Measurements from ENCODE around the gene GTF2B.

Gene GTF2B

DNA sequence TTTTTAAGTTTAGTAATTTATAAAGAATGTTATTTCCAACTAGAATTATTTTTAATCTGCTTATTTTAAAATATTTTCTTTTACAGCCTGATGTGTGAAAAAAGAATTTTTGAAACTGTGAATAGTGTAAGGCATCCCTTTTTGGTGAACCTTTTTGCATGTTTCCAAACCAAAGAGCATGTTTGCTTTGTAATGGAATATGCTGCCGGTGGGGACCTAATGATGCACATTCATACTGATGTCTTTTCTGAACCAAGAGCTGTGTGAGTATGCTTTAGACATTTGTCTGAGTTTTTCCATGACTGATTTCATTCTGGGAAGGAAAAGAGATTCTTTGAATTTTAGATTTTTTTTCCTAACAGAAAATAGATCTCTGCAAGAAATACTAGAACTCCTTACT, 77.9 kb downstream of the GTF2B start:
- DNase-seq (ENCODE audit: insufficient read length, low spot score), result no peak
- TF ChIP-seq, protein P1, sequence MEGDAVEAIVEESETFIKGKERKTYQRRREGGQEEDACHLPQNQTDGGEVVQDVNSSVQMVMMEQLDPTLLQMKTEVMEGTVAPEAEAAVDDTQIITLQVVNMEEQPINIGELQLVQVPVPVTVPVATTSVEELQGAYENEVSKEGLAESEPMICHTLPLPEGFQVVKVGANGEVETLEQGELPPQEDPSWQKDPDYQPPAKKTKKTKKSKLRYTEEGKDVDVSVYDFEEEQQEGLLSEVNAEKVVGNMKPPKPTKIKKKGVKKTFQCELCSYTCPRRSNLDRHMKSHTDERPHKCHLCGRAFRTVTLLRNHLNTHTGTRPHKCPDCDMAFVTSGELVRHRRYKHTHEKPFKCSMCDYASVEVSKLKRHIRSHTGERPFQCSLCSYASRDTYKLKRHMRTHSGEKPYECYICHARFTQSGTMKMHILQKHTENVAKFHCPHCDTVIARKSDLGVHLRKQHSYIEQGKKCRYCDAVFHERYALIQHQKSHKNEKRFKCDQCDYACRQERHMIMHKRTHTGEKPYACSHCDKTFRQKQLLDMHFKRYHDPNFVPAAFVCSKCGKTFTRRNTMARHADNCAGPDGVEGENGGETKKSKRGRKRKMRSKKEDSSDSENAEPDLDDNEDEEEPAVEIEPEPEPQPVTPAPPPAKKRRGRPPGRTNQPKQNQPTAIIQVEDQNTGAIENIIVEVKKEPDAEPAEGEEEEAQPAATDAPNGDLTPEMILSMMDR (IDR thresholded peaks at IDR 0.05; ENCODE audit: insufficient read depth, missing control alignments), result no peak
- FAIRE-seq, result no peak

DNA sequence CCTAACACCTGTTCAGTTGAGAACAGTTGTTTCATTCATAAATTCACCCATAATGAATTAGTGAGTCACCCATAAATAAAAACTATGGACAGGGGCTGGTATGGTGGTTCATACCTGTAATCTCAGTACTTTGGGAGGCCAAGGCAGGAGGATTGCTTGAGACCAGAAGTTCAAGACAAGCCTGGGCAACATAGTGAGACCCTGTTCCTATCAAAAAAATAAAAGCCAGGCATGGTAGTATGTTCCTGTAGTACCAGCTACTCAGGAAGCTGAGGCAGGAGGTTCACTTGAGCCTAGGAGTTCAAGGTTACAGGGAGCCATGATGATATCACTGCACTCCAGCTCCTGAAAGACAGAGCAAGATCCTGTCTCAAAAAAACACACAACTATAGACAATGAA, 79.0 kb downstream of the GTF2B start:
- TF ChIP-seq, protein P1 (IDR thresholded peaks at IDR 0.05; ENCODE audit: insufficient read depth, missing control alignments), result no peak
- FAIRE-seq (no peak), DNase-seq (ENCODE audit: insufficient read length, low spot score) (no peak)

DNA sequence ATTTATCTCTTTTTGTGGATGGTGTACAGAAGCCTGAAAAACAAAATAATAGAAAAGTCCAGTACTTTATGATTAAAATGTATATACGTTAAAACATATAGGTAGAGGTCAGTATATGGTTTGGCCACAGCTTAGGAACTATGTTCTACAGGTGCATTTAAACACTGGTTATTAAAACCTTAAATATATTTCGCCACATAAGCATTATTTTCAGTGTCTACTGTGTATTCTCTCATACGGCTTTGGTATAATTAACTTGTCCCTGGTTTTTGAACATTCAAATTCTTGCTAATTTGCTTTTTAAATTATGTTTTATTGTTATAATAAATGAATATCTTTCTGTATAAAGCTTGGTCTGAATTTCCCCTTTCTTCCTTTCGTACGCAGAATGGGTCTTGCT, 87.9 kb downstream of the GTF2B start:
- FAIRE-seq (no peak), DNase-seq (ENCODE audit: insufficient read length, low spot score) (no peak)
- TF ChIP-seq, protein P1 (IDR thresholded peaks at IDR 0.05; ENCODE audit: insufficient read depth, missing control alignments), result no peak

DNA sequence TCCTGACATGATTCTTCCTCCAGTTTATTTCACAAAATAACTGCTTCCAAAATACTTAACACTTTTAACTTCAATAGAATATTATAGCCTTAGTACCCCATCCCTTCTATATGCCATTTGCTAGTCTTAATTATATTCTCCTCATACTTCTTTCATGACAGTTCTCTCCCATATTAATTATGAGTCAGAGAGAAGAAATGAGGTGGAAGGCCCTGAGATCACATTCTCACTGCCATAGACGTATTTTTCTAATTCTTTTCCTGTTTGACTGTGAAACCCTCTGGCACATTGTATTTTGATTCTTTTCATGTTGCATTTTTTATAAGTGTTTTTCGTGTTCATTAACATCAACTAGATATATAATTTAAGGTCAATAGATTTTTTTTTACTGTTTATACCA, 88.4 kb downstream of the GTF2B start:
- DNase-seq (ENCODE audit: insufficient read length, low spot score), result no peak
- no peak for FAIRE-seq
- TF ChIP-seq, protein P1 (IDR thresholded peaks at IDR 0.05; ENCODE audit: insufficient read depth, missing control alignments), result no peak

All from D721Med (cell line).